Pulmonary artery endothelial cell (primary cell): ENCODE measurements around the gene IVL. TPM values are rescaled to one million over a fixed set of nuclear protein-coding genes. Genes with fewer than 3 reads are reported as not detected.

ENCODE experiments used
- DNase-seq: peaks from one replicate; pipeline ENCODE4 v3.0.0-alpha.2; 2011; ENCODE audit warnings: low read depth, low spot score
- total RNA-seq: library from RNA; depleted of rRNA; stranded (reverse); fragments of >200 nt; gene quantifications from 2 replicates; pipeline ENCODE4 v1.2.3, GENCODE V29; 2014

Gene IVL
- total RNA-seq, 1 donor from 2014 or later = under 0.01 TPM

- DNase-seq = no peak
Observed at GRCh38 chr1:152951711-152952110, 43.4 kb downstream of the IVL start.

DNA sequence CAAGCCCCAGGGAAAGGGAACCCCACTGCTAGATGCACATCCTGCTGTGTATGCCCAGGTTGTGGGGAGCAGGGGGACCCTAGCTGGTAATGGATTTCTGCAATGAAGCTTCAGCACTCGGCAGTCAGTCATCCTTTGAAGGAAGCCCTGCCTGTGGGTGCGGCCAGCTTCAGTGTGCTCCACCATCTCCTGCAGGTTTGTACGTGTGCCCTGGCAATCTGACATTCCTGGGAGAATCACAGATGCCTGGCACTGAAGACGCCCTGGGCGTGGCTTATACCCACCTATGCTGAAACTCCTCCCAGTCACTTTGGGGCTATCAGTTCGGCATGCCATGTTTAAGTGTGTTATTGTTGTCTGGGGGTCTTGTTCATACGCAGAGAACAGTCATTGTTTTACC, 45.4 kb downstream of the IVL start:
- no peak for DNase-seq

GRCh38 chr1:152954436-152954835, 46.1 kb downstream of the IVL start:
- no peak for DNase-seq

GRCh38 chr1:152957561-152957960, 49.2 kb downstream of the IVL start:
- DNase-seq = no peak

GRCh38 chr1:152959273-152959672, 50.9 kb downstream of the IVL start:
- DNase-seq = no peak

DNA sequence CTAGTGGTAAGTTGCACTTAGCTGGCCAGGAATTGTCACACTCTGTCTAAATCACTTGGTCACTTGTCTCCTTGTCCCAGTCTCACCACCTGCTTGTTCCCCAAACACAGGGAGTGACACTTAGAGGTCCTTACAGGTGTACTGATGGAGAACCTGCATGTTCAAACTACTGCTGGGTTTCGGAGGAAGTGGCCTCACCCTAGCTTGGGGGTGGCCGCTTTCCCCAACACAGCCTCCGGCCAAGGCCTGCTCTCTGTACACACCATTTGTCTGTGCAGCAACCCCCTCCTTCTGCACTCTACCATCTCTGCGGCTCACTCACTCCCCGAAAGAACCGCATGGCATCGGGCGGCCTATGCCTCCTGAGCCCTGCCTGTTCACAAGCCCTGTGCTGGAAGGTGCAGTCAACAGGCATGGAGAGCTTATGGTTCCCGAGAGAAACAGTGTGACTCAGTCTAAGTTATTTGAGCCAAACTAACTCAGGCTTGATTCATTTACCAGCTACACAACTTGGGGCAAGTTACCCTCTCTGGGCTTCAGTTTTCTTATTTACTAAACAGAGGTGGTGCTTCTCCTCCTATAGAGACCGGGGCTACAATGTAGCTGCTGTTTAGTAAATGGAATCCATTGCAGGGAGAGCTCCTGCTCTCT, 51.6 kb downstream of the IVL start:
- no peak for DNase-seq

- no peak for DNase-seq
Observed at GRCh38 chr1:152960452-152961044, 52.2 kb downstream of the IVL start.

Other genes with a start within 250 kb of the IVL start
- not detected in 2 replicates for gene LCE2D, start 245.2 kb upstream of the IVL start, total RNA-seq
- gene LCE2C, start 233.3 kb upstream of the IVL start, total RNA-seq = not detected in 2 replicates
- gene LCE2B, start 222.4 kb upstream of the IVL start, total RNA-seq = not detected in 2 replicates
- gene LCE2A, start 210.2 kb upstream of the IVL start, total RNA-seq = not detected in 2 replicates
- not detected in 2 replicates for gene LCE4A, start 200.4 kb upstream of the IVL start, total RNA-seq
- gene KPRP, start 150.5 kb upstream of the IVL start, total RNA-seq = not detected in 2 replicates
- gene LCE1F, start 133.4 kb upstream of the IVL start, total RNA-seq = not detected in 2 replicates
- not detected in 2 replicates for gene LCE1E, start 122.3 kb upstream of the IVL start, total RNA-seq
- not detected in 2 replicates for gene LCE1D, start 111.8 kb upstream of the IVL start, total RNA-seq
- not detected in 2 replicates for gene LCE1C, start 101.9 kb upstream of the IVL start, total RNA-seq
- not detected in 2 replicates for gene LCE1B, start 96.6 kb upstream of the IVL start, total RNA-seq
- gene LCE1A, start 81.1 kb upstream of the IVL start, total RNA-seq = not detected in 2 replicates
- not detected in 2 replicates for gene LCE6A, start 65.7 kb upstream of the IVL start, total RNA-seq
- not detected in 2 replicates for gene LCE7A, start 48.5 kb upstream of the IVL start, total RNA-seq
- not detected in 2 replicates for gene SMCP, start 30.2 kb upstream of the IVL start, total RNA-seq
- gene SPRR5, start 38.7 kb downstream of the IVL start, total RNA-seq = not detected in 2 replicates
- not detected in 2 replicates for gene SPRR4, start 62.1 kb downstream of the IVL start, total RNA-seq
- gene SPRR1A, start 75.5 kb downstream of the IVL start, total RNA-seq = not detected in 2 replicates
- not detected in 2 replicates for gene SPRR3, start 93.2 kb downstream of the IVL start, total RNA-seq
- gene SPRR1B, start 122.7 kb downstream of the IVL start, total RNA-seq = not detected in 2 replicates
- not detected in 2 replicates for gene SPRR2D, start 132.6 kb downstream of the IVL start, total RNA-seq
- gene SPRR2A, start 149.0 kb downstream of the IVL start, total RNA-seq = not detected in 2 replicates
- gene SPRR2B, start 163.1 kb downstream of the IVL start, total RNA-seq = not detected in 2 replicates
- not detected in 2 replicates for gene SPRR2E, start 186.0 kb downstream of the IVL start, total RNA-seq
- not detected in 2 replicates for gene SPRR2F, start 205.0 kb downstream of the IVL start, total RNA-seq
- not detected in 2 replicates for gene SPRR2G, start 242.3 kb downstream of the IVL start, total RNA-seq